Vagina (tissue), 2 donors: ENCODE results near the gene MED13L. TPM values are rescaled to one million over a fixed set of nuclear protein-coding genes. Genes with fewer than 3 reads are reported as not detected.

Source experiments
- DNase-seq, 2 donors: peaks; one replicate each; pipeline ENCODE4 v3.0.0-alpha.2; 2017; ENCODE audit errors: extremely low spot score in 2 of 2
- H3K27ac ChIP-seq: fragments of 200-600 bp; sonication (generic); one replicate; pipeline ENCODE4 v1.5.1; 2019
- H3K27me3 ChIP-seq: fragments of 200-600 bp; sonication (generic); one replicate; pipeline ENCODE4 v1.5.1; 2019
- H3K36me3 ChIP-seq, 2 donors: fragments of 200-600 bp; sonication (generic); one replicate each; pipeline ENCODE4 v1.5.1; 2017 to 2019
- H3K4me1 ChIP-seq: fragments of 200-600 bp; sonication (generic); one replicate; pipeline ENCODE4 v1.5.1; 2019
- H3K4me3 ChIP-seq, 2 donors: fragments of 200-600 bp; sonication (generic); 1 replicate in 1 of 2; 2 replicates in 1 of 2; pipeline ENCODE4 v1.5.1; 2016 to 2019
- H3K9me3 ChIP-seq: fragments of 200-600 bp; sonication (generic); one replicate; pipeline ENCODE4 v1.5.1; 2019
- POLR2A ChIP-seq, 2 donors: fragments of 450-650 bp; IDR thresholded peaks; one replicate each; pipeline ENCODE4 v1.6.1; 2017; ENCODE audit warnings: antibody characterized with exemption in 2 of 2, mild to moderate bottlenecking in 2 of 2, moderate library complexity in 2 of 2
- POLR2AphosphoS5 ChIP-seq, 2 donors: sonication (generic); formaldehyde crosslinking; IDR thresholded peaks; one replicate each; pipeline ENCODE4 v1.9.0; 2017; ENCODE audit warnings: antibody characterized with exemption in 2 of 2, mild to moderate bottlenecking in 2 of 2, low read depth in 1 of 2; ENCODE audit not compliant: insufficient read depth in 1 of 2
- intact Hi-C: fragments of 100-400 bp; cut with DNase I; formaldehyde crosslinking; loops from one replicate; pipeline ENCODE4 v1.15.1; 2023
- total RNA-seq: library from RNA; depleted of rRNA; stranded (reverse); fragments of >200 nt; gene quantifications from one replicate; pipeline ENCODE4 v1.2.3, GENCODE V29; 2016
- TF ChIP-seq, protein P1 (sequence below), 3 experiments: fragments of 450-650 bp in 2 of 3; fragments of 200-600 bp in 1 of 3; sonication (generic) in 1 of 3; IDR thresholded peaks; one replicate each; pipeline ENCODE4 v1.5.1; 2017 to 2019; ENCODE audit warnings: antibody characterized with exemption in 3 of 3, mild to moderate bottlenecking in 2 of 3, moderate library complexity in 2 of 3

MED13L gene
- total RNA-seq, 1 donor from 2014 or later = 161 TPM

DNA sequence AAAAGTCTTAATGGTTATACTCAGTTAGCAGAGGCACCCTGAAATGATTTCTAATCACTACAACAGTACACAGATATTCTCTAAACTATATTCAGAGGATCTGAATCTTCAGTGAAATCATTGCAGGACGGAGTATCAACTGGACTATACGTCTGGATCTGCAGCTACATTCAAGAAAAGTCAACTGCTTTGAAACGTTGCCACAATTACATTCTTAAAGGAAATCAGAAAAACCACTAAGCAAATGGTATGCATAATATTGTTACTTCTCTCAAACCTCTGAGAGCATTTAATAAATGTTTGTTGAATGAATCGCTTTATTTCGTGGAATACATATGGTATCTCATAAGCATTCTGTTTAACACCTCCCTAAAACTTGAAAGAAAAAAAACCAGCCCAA is 67.4 kb downstream of the MED13L start:
- DNase-seq = no peak
- H3K4me3 ChIP-seq = no peak overlapping the region
- no peaks in the 10 kb centered on the region for H3K27me3 ChIP-seq
- H3K27ac ChIP-seq = no peak overlapping the region
- H3K9me3 ChIP-seq = no peaks in the 10 kb centered on the region
- H3K36me3 ChIP-seq = no peaks in the 10 kb centered on the region
- intact Hi-C loops = no loop called here
- TF ChIP-seq, protein P1, sequence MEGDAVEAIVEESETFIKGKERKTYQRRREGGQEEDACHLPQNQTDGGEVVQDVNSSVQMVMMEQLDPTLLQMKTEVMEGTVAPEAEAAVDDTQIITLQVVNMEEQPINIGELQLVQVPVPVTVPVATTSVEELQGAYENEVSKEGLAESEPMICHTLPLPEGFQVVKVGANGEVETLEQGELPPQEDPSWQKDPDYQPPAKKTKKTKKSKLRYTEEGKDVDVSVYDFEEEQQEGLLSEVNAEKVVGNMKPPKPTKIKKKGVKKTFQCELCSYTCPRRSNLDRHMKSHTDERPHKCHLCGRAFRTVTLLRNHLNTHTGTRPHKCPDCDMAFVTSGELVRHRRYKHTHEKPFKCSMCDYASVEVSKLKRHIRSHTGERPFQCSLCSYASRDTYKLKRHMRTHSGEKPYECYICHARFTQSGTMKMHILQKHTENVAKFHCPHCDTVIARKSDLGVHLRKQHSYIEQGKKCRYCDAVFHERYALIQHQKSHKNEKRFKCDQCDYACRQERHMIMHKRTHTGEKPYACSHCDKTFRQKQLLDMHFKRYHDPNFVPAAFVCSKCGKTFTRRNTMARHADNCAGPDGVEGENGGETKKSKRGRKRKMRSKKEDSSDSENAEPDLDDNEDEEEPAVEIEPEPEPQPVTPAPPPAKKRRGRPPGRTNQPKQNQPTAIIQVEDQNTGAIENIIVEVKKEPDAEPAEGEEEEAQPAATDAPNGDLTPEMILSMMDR (IDR thresholded peaks at IDR 0.05) = no peak
- no peak for TF ChIP-seq POLR2A (IDR thresholded peaks at IDR 0.05)
- no peak for TF ChIP-seq POLR2AphosphoS5 (IDR thresholded peaks at IDR 0.05; ENCODE audit: insufficient read depth in 1 of 2, low read depth in 1 of 2)
- peaks cover 53% of the 10 kb centered on the region for H3K4me1 ChIP-seq

DNA sequence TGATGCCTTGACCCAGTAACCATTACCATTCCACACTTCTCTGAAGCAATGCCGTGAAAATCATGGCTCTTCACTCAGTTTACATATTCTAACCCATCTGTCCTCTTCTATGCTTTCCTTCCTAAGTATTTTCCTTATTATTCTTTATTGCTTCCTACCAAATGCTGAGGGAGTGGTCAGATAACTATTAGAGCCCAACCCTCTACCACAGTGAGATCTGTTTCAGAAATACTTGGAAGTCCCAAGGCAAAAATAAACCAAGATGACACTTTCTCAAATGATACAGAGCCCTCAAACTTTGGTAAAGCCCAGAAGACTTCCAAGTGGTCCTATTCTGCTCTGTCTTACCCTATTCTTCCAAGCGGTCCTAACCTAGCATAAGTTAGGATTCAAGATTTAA is 68.0 kb downstream of the MED13L start:
- Histone ChIP-seq H3K36me3 (no peaks in the 10 kb centered on the region), H3K4me1 (peaks cover 50% of the 10 kb centered on the region), H3K27me3 (no peaks in the 10 kb centered on the region), H3K4me3 (no peak overlapping the region), H3K27ac (no peak overlapping the region), H3K9me3 (no peaks in the 10 kb centered on the region)
- TF ChIP-seq POLR2AphosphoS5 (IDR thresholded peaks at IDR 0.05; ENCODE audit: insufficient read depth in 1 of 2, low read depth in 1 of 2) (no peak), POLR2A (IDR thresholded peaks at IDR 0.05) (no peak)
- TF ChIP-seq, protein P1 (IDR thresholded peaks at IDR 0.05) = no peak
- no peak for DNase-seq
- intact Hi-C loops = no loop called here

DNA sequence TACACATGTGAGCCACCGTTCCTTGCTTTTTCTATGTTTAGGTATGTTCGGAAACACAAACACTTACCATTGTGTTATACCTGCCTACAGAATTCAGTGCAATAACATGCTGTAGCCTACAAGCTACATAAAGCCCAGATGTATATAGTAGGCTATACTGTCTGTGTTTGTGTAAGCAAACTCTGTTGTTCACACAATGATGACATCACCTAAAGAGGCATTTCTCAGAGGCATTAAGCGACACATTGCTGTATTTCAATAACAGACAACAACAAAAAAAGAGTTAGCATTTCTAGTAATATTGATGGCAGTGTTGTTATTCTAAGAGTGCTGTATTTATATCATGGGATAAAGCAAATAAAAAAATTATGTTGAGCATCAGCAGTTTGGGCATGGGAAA is 70.2 kb downstream of the MED13L start:
- H3K27me3 ChIP-seq = no peaks in the 10 kb centered on the region
- no peaks in the 10 kb centered on the region for H3K9me3 ChIP-seq
- no peaks in the 10 kb centered on the region for H3K36me3 ChIP-seq
- no peak overlapping the region for H3K27ac ChIP-seq
- peaks cover 52% of the 10 kb centered on the region for H3K4me1 ChIP-seq
- no peak for DNase-seq
- intact Hi-C loops = no loop called here
- no peak overlapping the region for H3K4me3 ChIP-seq
- no peak for TF ChIP-seq POLR2AphosphoS5 (IDR thresholded peaks at IDR 0.05; ENCODE audit: insufficient read depth in 1 of 2, low read depth in 1 of 2)
- TF ChIP-seq, protein P1 (IDR thresholded peaks at IDR 0.05) = no peak
- no peak for TF ChIP-seq POLR2A (IDR thresholded peaks at IDR 0.05)

DNA sequence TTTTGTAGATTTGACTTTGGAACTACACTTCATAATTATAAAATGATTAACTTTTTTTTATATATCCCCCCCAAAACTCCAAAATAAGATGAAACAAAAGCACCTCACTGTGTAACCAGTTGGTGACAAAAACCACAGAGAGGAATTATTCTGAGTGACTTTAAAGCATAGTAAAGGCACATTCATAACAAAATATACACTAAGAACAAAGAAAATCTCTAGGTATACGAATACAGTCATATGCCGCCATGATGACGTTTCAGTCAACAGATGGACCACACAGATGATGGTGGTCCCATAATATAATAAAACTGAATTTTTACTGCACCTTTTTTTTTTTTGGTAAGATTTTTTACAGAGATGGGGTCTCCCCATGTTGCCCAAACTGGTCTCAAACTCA is 70.7 kb downstream of the MED13L start:
- H3K4me1 ChIP-seq = peaks cover 52% of the 10 kb centered on the region
- intact Hi-C loops = no loop called here
- H3K27ac ChIP-seq = no peak overlapping the region
- DNase-seq = no peak
- no peak overlapping the region for H3K4me3 ChIP-seq
- TF ChIP-seq POLR2AphosphoS5 (IDR thresholded peaks at IDR 0.05; ENCODE audit: insufficient read depth in 1 of 2, low read depth in 1 of 2) (no peak), POLR2A (IDR thresholded peaks at IDR 0.05) (no peak)
- TF ChIP-seq, protein P1 (IDR thresholded peaks at IDR 0.05) = no peak
- no peaks in the 10 kb centered on the region for H3K27me3 ChIP-seq
- no peaks in the 10 kb centered on the region for H3K9me3 ChIP-seq
- H3K36me3 ChIP-seq = no peaks in the 10 kb centered on the region

DNA sequence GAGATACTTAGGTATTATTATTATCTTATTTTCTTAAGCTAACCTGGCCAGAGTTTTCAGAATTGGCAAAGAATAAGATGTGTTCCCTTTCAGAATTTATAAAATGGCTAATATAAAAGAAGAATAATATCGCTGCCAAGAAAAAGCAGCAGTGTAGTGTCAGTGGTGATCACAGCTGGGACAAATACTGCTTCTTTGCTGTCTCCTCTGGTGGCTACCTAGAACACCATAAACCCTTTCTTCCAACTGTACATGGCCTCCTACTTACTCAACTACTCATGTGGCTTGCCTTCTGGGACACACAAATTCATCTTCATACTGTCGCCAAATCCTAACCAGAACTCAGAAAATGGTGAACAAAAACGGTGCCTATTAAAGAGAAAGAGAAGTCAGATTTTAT is 72.7 kb downstream of the MED13L start:
- no peak overlapping the region for H3K27ac ChIP-seq
- H3K36me3 ChIP-seq = no peaks in the 10 kb centered on the region
- H3K4me1 ChIP-seq = peaks cover 50% of the 10 kb centered on the region
- no peak overlapping the region for H3K4me3 ChIP-seq
- TF ChIP-seq, protein P1 (IDR thresholded peaks at IDR 0.05) = no peak
- TF ChIP-seq POLR2A (IDR thresholded peaks at IDR 0.05) (no peak), POLR2AphosphoS5 (IDR thresholded peaks at IDR 0.05; ENCODE audit: insufficient read depth in 1 of 2, low read depth in 1 of 2) (no peak)
- no peak for DNase-seq
- no peaks in the 10 kb centered on the region for H3K27me3 ChIP-seq
- H3K9me3 ChIP-seq = no peaks in the 10 kb centered on the region
- intact Hi-C loops = no loop called here
